Brain microvascular endothelial cell (primary cell): ENCODE data around the gene TSPEAR.

Experiments used
- DNase-seq: peaks from one replicate; pipeline ENCODE4 v3.0.0-alpha.2; 2020
- H3K27ac ChIP-seq: fragments of 250-450 bp; sonication (Bioruptor Pico); 2 replicates; pipeline ENCODE4 v1.5.1; 2020; ENCODE audit warnings: mild to moderate bottlenecking, moderate library complexity
- H3K27me3 ChIP-seq: fragments of 250-450 bp; sonication (Bioruptor Pico); replicated peaks from 2 replicates; pipeline ENCODE4 v1.5.1; 2020; ENCODE audit warnings: mild to moderate bottlenecking
- H3K36me3 ChIP-seq: fragments of 250-450 bp; sonication (Bioruptor Pico); replicated peaks from 2 replicates; pipeline ENCODE4 v1.5.1; 2020; ENCODE audit warnings: mild to moderate bottlenecking
- H3K4me3 ChIP-seq: 2 replicates; pipeline ENCODE4 v1.5.1; 2011; ENCODE audit warnings: low read depth, mild to moderate bottlenecking, control low read depth, low read length, moderate library complexity
- in situ Hi-C: cut with HindIII; loops from 2 replicates; pipeline ENCODE4 v1.10.0; 2017; ENCODE audit warnings: low sequenced_read_pairs, low pct_ligation_motif_present
- TF ChIP-seq, protein P1 (sequence below): IDR thresholded peaks from 2 replicates; pipeline ENCODE4 v1.5.1; 2011; ENCODE audit warnings: low read depth, mild to moderate bottlenecking, moderate library complexity, low read length, control low read depth, inconsistent platforms; ENCODE audit errors: missing control alignments

TSPEAR gene

DNA sequence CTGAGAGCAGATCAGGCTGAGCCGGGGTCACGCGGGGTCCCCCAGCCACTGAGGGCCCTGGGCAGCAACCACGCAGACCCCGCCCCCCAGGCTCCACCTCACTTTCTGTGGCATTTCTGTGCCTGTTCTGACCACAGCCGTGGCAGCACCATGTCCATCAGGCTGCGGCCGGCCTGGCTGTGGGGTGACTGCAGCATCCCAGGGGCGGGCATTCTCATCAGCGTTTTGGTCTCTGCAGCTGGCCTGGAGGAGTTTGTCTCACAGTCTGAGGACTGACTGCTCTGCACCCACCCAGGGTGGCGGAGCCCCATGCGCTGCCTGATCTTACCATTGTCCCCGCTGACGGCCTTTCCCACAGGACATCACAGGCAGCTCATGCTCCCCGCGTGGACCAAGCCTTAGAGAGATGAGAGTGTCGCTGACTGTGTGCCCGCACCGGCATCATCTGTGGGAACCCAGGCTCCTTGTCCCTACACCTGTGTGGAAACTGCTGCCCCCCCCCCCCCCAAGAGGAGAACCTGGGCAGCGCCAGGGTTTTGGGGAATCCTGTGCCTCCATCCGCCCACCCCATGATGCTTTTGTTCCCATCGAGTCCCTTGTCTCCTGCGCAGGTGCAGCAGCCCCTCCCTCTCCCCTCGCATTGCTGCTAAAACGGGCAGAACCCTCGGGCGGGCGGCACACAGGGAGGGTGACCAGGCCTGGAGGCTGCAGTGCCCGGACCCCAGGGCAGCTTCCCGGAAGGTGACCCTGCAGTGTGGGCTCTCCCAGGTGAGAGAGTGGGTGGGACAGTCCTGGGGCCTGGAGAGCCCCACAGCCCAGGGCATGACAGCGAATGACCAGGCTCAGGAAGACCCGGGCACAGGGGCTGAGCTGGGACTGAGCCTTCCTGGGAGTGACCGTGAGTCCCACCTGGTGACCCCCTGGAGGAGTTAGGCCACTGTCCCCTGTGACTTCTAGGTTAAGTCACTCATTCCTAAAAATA, 173.2 kb downstream of the TSPEAR start:
- no peak overlapping the region for H3K4me3 ChIP-seq
- TF ChIP-seq, protein P1, sequence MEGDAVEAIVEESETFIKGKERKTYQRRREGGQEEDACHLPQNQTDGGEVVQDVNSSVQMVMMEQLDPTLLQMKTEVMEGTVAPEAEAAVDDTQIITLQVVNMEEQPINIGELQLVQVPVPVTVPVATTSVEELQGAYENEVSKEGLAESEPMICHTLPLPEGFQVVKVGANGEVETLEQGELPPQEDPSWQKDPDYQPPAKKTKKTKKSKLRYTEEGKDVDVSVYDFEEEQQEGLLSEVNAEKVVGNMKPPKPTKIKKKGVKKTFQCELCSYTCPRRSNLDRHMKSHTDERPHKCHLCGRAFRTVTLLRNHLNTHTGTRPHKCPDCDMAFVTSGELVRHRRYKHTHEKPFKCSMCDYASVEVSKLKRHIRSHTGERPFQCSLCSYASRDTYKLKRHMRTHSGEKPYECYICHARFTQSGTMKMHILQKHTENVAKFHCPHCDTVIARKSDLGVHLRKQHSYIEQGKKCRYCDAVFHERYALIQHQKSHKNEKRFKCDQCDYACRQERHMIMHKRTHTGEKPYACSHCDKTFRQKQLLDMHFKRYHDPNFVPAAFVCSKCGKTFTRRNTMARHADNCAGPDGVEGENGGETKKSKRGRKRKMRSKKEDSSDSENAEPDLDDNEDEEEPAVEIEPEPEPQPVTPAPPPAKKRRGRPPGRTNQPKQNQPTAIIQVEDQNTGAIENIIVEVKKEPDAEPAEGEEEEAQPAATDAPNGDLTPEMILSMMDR = no peak
- no peak for DNase-seq
- H3K27me3 ChIP-seq = no peaks in the 10 kb centered on the region
- in situ Hi-C loops = no loop called here
- H3K36me3 ChIP-seq = no peaks in the 10 kb centered on the region
- H3K27ac ChIP-seq = no peak overlapping the region

DNA sequence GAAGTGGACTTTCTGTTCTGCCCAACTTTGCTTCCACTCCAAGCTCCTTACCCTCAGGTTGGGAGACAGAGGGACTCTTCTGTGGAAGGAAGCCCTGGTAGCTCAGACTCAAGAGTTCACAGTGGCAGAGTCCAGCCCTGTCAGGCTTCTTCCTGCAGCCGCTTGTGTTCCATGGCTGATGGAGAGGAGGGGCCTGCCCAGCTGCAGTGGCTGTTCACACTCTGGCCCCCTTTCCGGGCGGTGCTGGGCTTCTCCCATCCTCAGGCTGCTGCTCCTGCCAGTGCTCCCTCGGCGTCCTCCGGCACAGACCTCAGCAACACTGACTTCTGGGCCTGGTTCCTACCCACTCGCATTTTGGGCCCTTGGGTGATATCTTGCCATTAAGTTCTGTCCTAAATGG, 175.4 kb downstream of the TSPEAR start:
- in situ Hi-C loops = no loop called here
- Histone ChIP-seq H3K36me3 (no peaks in the 10 kb centered on the region), H3K27ac (no peak overlapping the region), H3K4me3 (no peak overlapping the region), H3K27me3 (no peaks in the 10 kb centered on the region)
- no peak for DNase-seq
- TF ChIP-seq, protein P1 = no peak

DNA sequence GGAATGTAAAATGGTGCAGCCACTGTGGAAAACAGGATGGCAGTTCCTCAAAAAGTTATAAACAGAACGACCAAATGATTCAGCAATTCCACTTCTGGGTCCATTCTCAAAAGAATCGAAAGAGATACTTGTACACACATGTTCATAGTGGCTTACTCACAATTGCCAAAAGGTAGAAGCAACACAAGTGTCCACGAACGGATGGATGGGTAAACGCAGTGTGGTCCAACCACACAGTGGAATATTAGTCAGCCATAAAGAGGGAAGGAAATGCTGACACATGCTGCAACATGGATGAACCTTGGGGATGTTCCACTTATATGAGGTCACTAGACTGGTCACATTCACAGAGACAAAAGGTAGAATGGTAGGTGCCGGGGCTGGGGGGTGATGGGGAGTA, 176.7 kb downstream of the TSPEAR start:
- in situ Hi-C loops = no loop called here
- no peaks in the 10 kb centered on the region for H3K27me3 ChIP-seq
- no peak overlapping the region for H3K27ac ChIP-seq
- no peaks in the 10 kb centered on the region for H3K36me3 ChIP-seq
- H3K4me3 ChIP-seq = no peak overlapping the region
- DNase-seq = no peak
- TF ChIP-seq, protein P1 = no peak

DNA sequence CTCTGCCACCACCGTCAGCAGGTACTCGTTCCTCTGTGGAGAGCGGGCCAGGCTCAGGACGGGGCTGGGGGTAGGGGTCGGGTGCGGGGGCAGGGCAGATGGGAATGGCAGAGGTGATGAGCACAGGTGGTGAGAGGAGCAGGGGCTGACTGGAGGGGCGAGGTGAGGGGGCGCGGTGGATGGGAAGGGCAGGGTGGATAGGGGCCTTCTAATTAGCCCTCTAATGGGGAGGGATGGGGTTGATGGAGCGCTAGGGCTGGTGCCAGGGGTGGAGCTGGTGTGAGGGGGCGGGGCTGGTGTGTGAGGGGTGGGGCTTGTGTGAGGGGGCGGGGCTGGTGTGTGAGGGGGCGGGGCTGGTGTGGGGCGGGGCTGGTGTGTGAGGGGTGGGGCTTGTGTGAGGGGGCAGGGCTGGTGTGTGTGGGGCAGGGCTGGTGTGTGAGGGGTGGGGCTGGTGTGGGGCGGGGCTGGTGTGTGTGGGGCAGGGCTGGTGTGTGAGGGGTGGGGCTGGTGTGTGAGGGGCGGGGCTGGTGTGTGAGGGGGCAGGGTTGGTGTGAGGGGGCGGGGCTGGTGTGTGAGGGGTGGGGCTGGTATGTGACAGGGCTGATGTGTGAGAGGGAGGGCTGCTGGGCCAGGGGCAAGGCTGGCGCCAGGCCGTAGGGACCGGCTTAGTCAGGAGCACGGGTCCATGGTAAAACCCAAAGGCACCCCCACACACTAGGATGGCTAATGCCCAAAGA, 177.3 kb downstream of the TSPEAR start:
- DNase-seq = no peak
- H3K4me3 ChIP-seq = no peak overlapping the region
- in situ Hi-C loops = no loop called here
- TF ChIP-seq, protein P1 = no peak
- no peak overlapping the region for H3K27ac ChIP-seq
- H3K27me3 ChIP-seq = no peaks in the 10 kb centered on the region
- H3K36me3 ChIP-seq = no peaks in the 10 kb centered on the region

DNA sequence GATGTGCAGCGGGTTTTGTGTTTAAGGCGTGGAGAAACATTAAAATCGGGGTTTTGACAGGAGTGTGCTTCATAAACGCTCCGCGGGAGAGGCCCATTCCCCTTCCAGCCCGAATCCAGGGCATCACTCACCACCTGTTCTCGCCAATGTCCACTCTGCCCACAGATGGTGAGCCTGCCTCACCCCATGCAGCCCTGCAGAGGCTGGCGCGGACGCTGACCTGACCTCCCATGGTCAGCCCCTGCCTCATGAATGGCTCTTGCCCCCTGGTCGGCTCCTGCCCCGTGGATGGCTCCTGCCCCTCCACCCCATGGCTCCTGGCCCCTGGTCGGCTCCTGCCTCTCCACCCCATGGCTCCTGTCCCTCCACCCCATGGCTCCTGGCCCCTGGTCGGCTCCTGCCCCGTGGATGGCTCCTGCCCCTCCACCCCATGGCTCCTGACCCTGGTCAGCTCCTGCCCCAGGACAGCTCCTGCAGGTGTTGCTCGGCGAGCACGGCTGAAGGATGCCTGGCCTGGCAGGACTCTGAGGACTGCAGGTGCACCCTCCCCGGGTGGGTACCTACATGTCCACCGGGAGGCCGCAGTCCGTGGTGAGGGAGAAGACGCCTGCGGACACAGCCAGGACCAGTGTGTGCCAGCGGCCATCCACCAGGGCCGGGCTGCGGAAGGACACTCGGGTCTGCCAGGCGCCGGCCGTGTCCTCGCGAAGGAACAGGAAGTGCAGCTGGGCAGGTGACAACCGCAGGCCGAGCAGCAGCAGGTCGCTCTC, 178.1 kb downstream of the TSPEAR start:
- H3K36me3 ChIP-seq = no peaks in the 10 kb centered on the region
- H3K27me3 ChIP-seq = no peaks in the 10 kb centered on the region
- TF ChIP-seq, protein P1 = no peak
- in situ Hi-C loops = no loop called here
- no peak overlapping the region for H3K4me3 ChIP-seq
- no peak for DNase-seq
- H3K27ac ChIP-seq = no peak overlapping the region
